Activated naive CD8-positive, alpha-beta T cell treated with anti-CD3 and anti-CD28 coated beads, Interleukin-2, amount 50 U/mL, for 16 hours (primary cell): Measurements from ENCODE around the gene SEMA5B.

Source experiments
- DNase-seq: peaks from one replicate; pipeline ENCODE4 v3.0.0-alpha.2; 2020; ENCODE audit warnings: low read depth, low spot score

SEMA5B gene

DNA sequence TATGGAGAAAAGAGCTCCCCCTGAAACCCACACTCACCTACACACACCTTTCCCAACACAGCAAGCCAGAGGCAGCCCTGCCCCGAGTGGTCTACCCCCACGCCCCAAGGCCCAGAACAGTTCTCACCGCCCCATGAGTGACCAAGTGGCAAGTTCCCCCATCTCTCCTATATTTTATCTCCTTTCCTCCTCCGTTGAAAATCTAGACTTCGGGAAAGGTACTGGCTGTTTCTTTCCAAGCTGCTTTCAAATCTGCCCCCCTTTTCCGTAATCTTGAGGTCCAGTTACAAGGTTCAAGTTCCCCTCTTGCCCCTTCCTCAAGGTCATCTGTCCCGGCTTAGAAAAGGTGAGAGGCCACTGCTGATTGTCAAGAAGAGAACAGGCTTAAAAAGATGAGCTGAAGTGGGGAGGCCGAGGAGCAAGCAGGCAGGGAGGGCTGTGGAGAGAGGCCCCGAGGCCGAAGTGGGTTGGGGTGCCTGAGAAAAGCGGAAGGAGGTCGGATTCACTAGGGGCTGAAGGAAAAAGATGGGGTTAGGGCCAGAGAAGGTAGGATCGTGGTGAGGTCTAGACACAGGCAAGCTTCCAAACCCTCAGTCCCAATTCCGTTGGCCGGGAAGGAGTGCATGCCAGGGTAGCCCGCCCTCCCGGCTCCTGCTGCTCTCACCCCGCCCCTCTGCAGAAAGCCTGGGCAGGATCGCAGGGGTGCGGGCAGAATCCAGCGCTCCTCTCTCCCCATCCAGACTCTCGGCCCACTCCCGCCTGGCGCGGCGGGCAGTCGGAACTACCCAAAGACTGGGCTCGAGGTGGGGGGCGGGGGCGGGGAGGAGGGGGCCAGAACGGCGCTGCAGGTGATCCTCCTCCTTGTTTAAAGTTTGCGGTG lies 1.7 kb downstream of the SEMA5B start:
- no peak for DNase-seq

DNA sequence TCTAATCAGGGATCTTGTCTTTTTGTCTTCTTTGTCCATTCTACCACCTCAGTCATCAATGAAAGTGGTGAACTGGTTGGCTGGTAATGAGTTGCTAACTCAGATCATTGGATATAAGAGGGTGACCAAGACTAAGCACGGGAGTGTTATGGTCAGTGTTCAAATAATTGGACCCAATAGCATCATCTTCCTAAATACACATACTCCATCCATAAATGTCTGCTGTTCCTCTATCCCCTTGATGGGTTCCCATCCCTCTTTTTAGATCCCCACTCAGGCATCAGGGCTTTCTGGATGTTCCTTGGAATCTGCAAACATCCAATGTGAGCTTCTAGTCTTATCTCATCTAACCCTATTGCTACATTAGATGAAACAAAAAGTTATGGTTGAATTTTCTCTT lies 3.5 kb downstream of the SEMA5B start:
- DNase-seq: no peak

DNA sequence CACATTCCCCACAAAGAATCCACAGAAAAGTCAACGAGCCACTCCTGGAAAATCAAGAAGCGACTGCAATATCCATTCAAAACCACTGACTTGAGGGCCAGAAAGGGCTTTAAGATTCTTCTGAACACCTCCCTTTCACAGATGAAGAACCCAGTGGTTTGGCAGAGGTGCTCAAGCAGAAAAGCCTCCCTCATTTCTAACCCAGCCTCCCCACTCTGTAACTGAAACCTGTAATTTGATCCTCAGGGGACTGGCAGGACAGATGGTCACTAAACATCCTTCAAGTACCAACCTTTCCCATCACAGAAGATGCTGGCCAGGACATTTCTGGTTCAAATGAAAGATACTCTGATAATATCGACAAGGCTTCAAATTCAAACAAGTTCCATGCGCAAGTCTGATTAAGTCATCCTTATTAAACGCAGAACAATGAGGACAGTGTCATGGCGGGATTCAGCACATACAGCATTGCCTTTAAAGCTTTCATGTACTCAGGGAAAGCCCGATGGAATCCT lies 5.5 kb downstream of the SEMA5B start:
- no peak for DNase-seq

DNA sequence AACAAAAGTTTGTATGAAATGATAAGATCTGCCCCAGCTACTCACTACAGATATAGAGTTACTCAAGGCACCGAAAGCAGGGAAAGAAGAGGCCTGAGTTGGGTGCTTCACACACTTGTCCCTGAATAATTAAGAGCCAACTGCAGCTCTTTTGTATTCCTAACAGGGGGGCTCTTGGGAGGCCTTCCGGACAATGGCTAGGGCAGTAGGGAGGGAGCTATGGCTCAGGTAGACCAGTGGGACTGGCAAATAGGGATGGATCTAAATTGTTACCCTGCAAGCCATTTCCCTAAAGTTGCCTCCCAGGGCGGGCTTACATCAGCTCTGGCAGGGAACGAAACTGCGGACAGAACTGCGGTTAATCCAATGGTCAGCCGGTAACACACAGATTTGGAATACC lies 6.2 kb downstream of the SEMA5B start:
- DNase-seq: no peak

DNA sequence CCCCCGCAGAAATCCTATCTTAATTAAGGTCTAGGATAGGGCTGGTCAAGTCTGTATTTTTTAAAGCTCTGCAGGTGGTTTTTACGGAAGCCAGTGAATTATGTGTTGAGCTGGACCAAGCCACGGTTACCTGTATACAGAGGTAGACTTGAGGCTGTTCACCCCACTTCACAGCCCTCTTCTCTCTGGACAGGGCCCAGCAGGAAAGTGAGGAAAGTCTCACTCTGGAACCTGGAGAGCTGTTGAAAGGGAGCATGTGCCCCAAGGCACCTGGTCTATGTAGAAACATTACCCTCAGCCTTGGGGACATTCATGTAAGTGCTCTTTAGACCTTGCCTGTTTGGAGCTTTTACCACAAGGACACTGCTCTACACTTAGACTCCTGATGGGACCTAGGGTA lies 6.9 kb downstream of the SEMA5B start:
- DNase-seq: no peak

DNA sequence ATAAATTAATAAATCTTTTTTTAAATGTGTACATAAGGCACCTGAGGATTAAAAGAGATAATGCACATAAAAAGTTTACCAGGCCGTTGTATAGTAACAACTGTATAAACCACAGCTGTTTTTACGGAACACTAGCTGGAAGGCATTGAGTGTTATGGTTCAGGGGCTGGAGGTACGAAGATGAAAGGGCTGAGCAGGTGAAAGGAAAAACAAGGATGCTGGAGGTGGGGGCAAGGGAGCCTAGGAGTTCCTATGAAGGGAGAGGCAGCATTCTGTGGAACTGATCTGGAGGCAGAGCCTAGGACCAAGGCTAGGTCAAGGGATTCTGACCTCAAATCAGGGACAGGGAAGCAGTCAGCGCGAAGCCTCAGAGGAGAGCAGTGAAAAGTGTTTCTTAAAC lies 8.0 kb downstream of the SEMA5B start:
- no peak for DNase-seq

DNA sequence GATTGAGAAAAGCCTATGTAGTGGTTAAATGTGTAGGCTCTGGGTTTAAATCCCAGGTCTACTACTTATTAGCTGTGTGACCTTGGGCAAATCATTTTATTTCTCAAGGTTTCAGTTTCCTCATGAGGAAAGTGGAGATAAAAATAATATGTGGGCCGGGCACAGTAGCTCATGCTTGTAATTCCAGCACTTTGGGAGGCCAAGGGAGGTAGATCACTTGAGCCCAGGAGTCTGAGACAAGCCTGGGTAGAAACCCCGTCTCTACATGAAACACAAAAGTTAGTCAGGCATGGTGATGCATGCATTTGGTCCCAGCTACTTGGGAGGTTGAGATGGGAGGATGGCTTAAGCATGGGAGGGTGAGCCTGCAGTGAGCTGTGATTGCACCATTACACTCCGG lies 8.4 kb downstream of the SEMA5B start:
- no peak for DNase-seq

DNA sequence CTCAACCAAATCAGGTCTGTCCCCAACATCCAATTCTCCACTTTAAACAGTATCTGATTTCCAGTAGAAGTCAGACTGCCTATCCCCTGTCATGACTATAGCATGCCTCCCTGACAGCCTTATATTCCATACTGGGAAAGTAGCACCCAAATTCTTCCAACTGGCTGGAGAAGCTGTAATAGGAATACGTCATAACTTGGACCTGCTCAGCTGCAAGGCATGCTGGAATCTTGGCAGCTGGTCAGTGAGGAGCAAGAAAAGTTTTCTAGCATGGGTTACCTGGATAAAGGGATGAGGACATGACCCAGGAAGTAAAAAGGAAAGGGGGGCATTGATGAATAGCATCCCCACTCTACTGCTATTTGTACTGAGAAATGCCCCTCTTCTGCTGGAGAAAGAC lies 8.9 kb downstream of the SEMA5B start:
- no peak for DNase-seq

DNA sequence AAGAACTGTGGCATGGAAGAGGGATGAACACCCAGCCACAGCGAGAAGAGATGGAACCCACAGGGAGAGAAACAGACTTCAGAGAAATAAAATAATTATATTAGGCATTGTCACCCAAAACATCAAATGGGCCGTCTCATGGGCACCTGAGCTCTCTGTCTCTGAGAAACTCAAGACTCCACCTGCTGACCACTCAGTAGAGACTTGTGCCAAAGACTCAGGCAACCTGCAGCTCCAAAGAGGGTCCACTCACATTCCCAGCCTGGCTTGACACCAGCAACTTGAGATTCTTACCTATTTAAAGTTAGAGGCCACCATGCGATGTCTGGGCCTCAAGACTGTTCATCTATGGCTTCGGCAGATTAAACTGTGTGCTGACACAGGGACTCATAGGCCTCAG lies 12.0 kb downstream of the SEMA5B start:
- DNase-seq: no peak

DNA sequence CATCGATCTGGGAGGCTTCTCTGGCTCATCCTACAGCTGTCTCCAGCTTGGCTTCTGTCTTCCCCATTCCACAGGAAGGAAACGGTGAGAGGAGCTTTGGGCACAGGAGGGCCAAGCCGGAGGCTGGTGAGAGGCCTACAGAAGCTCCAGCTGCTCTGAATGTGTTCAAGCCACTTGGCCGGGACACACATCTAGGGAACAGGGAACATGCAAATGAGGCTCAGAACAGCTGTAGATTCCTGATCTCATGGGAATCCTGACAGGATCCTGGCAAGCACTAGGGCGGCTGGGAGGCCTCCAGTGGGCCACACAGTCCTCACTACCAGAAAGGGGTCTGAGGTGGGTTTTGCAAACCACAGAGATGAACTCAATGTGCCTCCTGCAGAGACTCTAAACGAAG lies 13.7 kb downstream of the SEMA5B start:
- DNase-seq: no peak

DNA sequence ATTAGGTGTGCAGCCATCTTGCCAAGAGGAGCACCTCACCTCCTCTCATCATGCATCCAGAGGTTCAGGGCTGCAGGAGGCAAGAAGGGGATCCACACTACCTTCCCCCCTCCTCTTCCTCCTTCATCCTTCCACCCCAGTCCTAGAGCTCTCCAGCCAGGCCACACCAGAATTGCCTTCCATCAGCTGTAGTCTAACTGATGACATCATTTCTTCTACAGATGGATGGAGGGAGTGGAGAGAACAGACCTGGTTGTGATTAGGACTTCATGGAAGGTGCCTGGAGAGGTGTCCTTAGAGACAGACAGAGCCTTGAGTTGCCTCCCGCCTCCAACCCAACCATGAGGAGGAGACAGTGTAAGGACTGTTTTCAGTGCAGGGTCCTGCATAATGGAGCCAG lies 14.9 kb downstream of the SEMA5B start:
- DNase-seq: no peak

DNA sequence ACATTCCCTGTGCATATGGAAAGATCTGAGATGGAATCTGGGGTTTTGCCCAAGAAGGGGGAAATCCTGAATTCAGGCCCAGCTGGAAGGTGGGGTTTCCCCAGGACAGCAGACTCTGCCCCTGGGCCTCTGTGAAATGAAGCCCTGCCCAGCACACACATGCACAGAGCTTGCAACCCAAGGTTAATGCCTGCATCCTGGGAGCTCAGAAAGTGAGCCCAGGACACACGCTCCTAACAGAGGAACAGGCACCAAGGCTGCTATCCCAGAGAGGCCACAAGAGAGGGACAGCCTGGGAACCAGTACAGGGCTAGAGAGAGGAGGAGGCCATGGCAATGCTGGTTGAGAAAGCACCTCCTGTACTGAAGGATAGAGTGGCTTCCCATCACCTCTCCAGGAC lies 16.1 kb downstream of the SEMA5B start:
- DNase-seq: no peak

DNA sequence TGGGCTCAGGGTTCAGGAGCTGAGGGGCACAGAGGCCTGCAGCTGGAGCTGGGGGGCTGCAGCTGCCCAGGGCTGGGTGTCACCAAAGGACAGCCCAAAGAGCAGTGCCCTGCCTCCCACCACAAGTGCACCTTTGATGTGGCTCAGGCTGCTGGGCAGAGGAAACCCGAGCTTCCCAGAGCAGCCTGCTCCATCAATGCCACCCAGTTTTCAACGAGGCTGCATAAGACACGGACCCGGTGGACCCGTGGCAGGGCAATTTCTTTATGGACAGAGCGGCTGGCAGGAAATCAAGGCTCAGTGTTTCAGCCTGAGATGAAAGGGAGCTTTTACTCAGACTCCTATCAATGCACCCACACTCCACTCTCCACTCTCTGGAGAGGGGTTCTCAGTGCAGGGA lies 18.7 kb downstream of the SEMA5B start:
- DNase-seq: no peak

DNA sequence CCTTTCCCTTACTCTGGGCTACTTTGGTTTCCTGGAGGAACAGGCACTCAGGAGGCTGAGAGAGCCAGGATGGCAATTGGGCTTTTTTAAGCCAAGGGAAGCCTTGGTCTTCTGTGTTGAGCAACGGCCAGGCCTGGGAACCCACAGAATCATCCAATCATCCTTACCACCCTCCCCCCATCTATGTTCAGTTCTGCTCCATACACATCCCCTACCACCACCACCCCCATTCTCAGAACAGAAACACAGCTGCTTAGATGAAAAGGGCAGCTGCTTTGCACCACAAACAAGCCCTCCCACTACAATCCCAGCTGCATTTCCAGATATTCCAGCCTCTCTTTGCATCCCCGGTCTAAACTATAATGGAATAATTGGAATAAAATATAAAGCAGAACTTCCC lies 21.0 kb downstream of the SEMA5B start:
- DNase-seq: no peak

DNA sequence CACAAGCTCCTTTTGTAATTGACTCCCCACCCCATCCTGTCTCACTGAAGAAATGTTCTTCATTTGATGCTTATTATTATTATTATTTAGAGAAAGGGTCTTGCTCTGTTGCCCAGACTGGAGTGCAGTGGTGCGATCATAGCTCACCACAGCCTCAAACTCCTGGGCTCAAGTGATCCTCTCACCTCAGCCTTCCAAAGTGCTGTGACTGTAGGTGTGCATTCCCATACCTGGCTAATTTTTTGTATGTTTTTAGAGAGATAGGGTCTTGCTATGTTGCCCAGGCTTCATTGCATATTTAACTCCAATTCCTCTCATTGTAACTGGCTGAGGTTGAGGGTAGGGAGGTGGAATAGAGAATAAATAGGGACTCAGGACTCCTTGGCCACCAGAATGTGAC lies 22.3 kb downstream of the SEMA5B start:
- DNase-seq: no peak

DNA sequence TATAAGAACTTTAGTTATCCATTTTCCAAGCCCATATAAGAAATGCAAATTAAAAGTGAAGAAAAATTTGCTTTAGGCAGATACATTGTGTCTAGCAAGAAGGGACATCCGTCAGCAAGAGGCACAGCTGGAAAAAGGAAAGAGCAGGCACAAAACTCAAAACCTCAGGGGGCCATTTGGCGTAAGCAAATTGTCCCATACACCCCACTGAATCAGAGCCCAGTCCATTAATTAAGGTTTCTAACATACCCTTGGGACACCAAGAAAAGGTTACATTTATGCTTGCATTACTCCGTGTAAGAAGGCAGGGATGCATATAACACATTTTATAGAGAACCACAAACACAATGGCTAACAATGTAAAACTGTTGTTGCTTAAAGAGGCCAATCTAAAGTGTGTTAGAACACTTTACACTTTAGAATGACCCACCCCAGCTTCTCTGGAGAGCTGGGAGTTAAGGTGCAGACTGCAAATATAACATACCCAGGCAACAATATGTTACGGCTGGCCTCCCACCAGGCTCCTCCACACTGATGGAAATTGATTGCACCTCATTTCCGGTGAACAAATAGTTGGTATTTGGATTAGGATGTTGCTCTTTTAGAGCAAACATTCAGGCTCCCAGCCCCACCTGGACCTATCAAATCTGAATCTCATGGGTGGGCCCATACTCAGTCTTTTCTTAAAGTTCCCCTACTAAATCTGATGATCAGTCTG lies 23.2 kb downstream of the SEMA5B start:
- no peak for DNase-seq

DNA sequence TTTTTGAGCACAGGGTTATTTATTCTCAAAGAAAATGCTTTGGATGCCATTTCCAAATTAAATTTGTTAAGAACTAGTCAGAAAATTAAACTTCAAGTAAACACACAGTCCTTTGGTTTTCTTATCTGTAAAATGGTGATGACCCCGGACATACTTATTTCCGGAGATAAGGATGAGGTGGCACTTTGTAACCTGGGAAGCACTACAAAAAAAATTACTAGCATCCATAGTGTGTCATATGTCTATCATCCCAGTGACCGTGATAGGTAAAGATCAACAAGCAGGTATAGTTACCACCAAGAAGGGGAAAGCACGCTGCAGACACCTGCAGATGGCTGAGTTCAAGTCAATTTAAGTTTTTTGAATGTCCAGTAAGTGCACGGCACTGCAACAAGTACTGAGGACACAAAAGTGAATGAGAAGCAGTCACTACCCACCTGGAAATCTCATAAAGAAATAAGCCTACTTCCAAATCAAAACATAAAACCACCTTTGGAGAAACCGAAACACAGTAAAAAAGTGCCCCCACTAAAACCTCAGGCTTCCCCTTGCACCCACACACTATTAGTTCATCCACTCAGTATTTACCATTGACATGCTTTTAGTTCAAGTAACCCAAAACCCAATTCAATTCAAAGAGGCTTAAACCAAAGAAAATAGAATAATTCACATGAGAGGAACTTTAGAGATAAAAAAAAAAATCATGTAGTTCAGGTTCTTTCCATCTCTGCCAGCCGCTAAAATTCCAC lies 24.6 kb downstream of the SEMA5B start:
- DNase-seq: no peak

DNA sequence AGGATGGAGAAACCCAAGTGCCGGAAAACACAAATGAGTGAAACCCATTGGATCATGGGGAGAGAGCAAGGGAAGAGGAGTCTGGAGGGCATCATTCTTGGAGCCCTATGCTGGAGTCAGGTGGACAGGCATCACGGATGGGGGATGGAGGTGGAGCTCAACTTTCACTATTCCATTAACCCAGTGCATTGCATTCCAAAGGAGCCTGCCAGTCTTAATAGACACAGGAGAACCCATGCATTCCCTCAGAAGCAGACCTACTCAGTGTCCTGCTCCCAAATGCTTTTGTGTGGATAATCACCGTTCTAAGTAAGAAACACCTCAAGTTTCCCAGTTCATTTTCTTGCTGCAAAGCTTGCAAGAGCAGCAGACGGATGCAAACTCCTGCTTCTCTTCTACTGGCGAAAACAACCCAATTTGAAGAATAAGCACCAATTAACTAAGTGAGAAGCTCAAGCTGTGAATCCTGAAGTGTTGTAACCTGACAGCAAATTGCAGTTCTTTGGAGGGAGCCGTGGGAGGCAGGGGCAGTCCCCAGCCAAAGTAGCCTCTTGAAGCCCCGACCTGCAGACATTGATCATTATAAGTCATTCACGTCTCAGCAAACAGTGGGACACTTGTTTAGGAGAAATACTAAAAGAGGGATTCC lies 25.3 kb downstream of the SEMA5B start:
- no peak for DNase-seq

DNA sequence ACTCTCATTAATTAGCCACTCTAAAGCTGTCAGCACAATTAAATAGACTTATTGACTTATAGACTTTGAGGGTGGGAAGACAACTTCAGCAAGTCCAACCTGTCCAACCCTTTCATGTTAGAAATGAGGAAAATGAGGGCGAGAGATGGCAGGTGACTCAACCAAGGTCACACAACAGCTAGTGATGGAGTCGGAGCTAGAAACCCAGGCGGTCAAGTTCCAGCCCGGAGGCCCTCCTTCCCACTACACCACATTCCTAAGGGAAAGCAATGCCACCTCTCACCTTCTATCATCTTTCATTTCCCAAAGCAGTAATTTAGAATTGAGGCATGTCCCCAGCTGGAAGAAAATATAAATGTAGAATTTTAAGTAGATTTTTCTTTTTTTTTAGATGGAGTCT lies 28.7 kb downstream of the SEMA5B start:
- no peak for DNase-seq

DNA sequence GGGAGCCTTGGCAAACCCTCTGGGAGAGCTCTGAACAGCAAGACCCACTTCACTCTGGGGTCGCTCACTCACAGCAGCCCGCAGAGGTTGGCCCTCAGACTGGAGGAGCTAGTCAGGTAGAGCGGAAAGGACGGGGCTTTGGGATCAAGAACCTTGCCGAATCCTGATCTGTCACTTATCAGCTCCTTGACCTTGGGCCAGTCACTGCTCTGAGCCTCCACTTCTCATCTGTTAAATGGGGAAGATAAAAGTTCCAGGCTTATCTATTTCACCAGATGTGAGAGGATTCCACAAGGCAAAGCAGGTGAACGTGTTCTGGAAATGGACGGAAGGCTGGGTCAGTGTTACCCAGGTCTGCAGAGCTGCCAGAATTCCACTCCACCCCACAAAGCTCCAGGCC lies 29.4 kb downstream of the SEMA5B start:
- DNase-seq: no peak

DNA sequence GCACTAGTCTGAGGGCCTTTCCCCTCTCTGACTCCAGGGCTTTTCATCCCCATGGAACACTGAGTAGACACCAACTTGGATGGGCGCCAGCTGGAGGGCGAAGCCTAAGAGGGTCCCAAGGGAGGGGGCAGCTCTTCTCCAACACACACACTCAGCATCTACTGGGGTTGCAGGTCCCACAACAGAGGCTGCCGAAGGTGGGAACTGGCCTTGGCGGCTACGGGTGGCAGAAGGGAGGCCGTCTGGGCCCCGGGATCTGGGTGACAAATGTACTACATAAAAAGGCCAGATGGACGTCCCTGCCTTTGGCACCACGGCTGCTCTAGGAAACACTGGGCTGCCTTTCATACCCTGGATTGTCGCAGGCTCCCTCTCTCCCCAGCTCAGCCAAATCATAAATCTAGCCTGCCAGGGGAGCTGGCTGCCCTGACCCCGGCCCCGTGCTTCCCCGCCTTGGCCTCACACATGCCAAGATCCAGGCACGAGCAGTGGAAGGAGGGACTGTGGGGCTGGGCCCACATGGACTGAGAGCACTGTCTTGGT lies 31.5 kb downstream of the SEMA5B start:
- DNase-seq: no peak

DNA sequence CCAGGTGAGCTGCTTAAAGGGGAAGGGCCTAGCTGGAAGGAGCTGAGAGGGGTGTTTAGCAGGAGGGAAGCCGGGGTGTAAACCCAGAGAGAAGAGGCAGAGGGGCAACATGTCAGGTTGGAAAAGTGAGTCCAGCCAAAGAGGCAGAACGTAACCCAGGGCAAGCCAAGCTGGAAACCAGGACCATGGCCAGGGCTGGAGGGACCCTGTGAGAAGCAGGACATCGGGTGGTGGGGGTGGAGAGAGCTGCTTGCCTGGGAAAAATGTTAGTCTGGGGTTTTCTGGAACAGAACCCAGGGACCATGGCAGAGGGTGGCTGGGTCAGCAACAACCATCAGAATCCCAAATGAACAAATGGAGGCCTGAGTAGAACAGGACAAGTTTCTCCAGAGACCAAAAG lies 32.6 kb downstream of the SEMA5B start:
- no peak for DNase-seq
